NCI-H1436 (cell line): Measurements from ENCODE around the gene PLCL2.
"Not testable (repeated sequence)": the region's sequence is repeated elsewhere in the genome, so short reads cannot be mapped to it uniquely, and the experiment has no call there.

Source experiments
- DNase-seq: peaks from one replicate; lab custom pipeline; 2025; lab: John Stamatoyannopoulos, UW

PLCL2 gene

DNA sequence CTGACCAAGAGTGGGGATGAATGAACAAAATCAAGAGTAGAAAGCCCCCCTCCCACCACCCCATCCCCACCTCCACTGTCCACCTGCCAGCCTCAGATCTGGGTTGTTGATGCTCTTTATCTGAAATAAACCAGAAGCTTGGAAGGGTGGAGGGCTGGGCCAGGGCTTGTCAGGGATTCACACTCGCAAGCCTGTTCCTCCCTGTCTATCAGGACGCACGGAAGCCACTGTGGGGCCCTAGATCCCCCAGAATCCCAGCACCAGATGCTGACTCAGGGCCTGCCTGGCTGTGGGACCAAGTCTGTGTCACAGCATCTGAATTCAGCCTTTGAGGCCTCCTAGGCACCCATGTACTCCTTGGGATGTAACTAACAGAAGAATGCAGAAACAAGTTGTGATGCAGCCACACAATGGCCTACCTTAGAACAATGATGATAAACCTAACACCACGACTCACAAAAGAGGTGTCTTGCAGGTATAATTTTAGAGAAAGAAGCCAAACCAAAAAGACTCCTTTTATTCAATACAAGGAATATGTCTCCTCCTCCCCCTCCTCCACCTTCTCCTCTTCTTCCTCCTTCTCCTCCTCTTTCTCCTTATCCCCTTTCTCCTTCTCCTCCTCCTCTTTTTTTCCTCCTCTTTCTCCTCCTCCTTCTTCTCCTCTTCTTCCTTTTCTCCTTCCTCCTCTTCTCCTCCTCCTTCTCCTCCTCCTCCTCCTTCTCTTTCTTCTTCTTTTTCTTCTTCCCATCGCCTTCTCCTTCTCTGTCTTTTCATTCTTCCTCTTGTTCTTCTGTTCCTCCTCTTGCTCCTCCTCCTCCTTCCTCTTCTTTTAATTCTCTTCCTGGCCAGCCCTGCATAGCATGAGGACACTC, 234.7 kb downstream of the PLCL2 start:
- no peak for DNase-seq

DNA sequence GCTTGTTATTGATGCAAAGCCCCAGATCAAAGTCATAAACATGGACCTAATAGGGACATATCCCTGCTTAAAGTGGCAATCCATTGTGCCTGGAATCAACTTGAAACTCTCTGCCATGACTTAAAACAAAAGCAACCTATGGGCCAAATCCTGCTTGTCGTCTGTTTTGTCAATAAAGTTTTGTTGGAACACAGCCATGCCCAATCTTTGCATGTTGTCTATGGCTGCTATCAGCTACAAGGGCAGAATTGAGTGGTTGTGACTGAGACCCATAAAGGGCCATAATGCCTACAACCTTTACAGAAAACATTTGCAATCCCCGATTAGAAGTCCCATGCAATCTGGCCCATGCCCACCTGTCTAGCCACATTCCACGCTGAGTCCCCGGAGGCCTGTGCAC, 235.4 kb downstream of the PLCL2 start:
- DNase-seq: no peak

DNA sequence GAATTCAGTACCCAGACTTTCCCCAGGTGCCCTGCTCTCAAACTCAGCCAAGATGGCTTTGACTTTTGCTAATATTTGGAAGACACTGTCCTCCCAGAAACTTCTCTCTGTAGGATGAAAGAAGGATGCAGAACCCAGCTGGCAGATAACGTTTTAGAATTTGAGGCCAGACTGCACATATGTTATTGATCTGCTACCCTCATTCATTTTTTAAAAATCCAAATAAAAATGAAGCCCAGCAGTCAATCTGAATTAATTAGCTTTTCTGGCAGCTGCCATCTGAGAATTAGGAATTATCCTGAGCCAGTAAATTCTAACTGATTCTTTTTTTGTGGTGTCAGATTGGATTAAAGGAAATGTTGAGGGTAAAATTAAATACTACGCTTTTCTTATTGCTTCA, 236.6 kb downstream of the PLCL2 start:
- no peak for DNase-seq

DNA sequence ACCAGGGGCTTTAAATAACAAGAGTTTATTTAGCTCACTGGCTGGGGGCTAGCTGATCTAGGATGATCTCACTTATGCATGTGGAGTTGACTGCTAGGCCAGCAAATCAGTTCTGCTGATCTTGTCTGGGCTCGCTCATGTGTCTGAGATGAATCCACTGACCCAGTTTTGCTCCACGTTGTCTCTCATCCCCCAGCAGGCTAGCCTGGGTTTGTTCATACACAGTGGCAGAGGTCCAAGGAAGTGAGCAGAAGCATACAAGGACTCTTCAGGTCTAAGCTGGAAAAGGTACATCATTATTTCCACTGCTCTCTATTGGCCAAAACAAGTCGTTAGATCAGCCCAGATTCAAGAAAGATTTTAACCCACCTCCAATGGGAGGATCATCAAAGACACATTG, 238.0 kb downstream of the PLCL2 start:
- DNase-seq: no peak

DNA sequence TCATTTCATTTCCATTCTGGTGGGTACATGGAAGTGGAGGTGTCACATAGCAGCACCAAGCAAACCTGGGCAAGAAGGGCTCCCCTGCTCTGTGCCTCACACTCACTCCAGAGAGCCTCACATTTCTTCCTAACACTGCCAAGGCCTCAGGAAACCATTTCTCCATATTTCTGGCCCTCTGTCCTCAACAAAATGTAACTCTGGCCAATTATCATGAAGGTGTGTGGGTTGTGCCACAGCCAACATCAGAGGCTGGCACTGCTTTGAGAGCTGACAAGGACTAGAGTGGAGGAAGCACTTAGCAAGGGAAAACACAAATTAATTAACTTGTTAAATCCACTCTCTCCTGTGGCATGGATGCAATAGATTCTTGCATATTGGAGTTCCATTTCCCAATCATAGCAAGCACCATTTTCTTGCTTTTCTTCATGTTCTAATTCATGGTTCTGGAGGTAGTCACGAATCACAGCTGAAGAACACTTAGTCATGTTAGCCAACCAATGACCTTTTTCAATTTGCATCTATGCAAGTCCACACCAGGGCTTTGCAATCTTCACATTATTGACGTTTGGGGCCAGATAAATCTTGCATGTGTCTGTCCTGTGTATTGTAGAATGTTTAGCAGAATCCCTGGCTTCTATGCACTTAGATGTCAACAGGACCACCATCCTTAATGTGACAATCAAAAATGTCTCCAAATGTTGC, 241.1 kb downstream of the PLCL2 start:
- DNase-seq: no peak

DNA sequence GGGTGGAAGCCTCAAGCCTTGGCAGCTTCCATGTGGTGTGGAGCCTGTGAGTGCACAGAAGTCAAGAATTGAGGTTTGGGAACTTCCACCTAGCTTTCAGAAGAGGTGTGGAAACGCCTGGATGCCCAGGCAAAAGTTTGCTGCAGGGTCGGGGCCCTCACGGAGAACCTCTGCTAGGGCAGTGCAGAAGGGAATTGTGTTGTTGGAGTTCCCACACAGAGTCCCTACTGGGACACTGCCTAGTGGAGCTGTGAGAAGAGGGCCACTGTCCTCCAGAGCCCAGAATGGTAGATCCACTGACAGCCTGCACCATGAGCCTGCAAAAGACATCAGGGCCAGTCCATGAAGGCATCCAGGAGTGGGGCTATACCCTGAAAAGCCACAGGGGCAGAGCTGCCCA, 243.9 kb downstream of the PLCL2 start:
- not testable (repeated sequence) for DNase-seq

DNA sequence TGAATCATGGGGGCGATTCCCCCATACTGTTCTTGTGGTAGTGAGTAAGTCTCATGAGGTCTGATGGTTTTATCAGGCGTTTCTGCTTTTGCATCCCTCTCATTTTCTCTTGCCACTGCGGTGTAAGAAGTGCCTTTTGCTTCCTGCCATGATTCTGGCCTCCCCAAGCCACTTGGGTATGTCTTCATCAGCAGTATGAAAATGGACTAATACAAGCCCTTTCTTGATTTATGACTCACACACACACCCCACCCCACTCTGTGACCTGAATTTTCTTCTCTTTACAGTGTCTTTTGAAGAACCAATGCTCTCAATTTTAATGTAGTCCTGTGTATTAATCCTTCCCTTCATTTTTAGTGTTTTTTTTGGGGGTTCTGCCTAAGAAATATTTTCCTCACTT, 244.8 kb downstream of the PLCL2 start:
- no peak for DNase-seq

DNA sequence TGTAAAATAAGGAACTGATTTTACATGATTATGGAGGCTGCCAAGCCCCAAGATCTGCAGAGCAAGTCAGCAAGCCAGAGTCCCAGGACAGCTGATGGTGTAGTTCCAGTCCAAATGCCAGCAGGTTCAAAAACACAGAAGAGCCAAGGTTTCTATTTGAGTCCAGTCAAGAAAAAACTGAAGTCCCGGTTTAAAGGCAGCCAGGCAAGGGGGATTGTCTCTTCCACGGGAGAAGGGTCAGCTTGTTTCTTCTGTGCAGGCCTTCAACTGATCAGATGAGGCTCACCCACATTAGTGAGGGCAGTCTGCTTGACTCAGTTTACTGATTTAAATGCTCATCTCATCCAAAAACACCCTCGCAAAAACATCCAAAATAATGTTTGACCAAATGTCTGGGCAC, 246.2 kb downstream of the PLCL2 start:
- DNase-seq: no peak

DNA sequence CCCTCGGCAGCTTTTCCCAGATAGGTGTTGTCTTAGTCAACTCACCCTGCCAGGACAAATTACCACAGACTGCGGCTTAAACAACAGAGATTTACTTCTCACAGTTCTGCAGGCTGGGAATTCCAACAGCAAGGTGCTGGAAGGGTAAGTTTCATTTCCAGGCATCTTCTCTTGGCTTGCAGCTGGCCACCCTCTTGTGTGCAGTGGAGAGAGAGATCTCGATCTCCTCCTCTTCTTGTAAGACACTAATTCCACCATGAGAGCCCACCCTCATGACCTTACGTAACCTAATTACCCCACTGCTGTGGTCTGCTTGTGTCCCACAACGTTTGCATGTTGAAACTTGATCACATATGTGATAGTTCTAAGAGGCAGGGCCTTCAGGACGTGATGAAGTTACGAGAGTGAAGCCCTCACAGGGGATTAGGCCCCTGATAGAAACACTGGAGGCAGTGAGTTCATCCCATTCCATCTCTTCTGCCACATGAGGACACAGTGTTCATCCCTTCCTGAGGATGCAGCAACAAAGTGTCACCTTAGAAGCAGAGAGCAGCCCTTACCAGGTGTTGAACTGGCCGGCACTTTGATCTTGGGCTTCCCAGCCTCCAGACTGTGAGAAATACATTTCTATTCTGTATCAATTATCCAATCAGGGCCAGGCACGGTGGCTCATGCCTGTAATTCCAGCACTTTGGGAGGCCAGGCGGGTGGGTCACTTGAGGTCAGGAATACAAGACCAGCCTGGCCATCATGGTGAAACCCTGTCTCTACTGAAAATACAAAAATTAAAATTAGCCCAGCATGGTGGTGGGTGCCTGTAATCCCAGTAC, 247.7 kb downstream of the PLCL2 start:
- no peak for DNase-seq

DNA sequence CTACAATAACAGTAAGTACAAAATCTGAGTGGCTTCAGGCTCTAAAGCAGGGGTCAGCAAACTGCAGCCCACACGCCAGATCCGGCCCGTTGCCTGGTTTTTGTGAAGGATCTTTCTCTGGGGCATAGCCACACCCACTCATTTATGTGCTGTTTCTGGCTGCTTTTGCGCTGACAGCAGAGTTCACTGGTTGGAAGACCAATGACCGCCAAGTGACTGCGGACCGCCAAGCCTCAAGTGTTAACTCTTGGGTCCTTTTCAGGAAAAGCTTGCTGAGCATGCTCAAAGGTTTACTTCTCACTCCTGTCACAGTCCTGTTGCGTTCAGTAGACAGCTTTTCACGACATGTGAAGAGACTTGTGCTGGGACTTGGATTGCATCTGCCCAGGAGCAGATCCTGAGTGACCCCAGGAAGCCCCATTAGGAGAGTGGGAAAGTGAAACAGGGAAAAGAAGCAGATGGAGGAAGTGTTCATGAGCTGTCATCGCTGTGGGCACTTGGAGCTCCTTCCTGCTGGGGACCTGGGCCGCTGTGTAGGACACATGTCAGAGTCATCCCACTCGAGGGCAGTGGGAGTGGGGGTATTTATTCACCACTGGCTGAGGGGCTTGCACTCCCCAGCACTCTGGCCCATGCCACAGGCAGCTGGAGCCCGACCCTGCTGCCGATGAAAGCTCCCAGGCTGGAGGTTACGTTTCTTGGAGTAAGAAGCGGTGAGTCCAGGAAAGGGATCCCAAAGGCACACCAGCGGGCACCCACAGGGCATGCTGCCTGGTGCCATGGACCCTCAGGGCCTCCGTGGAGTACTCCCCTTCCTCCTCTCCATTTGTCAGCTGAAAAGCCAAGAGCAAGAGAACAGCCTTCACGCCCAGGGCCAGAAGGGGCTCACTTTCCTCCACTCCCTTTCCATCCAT, 249.1 kb downstream of the PLCL2 start:
- no peak for DNase-seq

DNA sequence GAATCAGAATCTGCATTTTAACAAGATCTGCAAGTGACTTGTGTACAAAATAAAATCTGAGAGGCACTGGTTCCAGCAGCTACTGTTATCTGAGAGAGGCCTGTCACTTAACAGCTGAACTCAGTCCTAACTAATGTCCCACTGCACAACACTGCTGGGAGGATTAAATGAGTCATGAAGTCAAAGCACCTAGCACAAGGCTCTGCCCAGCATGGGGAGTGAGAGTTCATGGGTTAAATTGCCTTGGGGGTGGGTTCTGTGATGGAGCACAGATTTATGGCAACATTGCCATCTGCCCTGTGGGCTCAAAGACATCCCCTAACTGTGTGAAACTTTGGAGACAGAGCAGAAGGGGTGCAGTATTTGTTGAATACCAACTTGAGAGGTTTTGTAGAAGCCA, 250.9 kb downstream of the PLCL2 start:
- DNase-seq: no peak

DNA sequence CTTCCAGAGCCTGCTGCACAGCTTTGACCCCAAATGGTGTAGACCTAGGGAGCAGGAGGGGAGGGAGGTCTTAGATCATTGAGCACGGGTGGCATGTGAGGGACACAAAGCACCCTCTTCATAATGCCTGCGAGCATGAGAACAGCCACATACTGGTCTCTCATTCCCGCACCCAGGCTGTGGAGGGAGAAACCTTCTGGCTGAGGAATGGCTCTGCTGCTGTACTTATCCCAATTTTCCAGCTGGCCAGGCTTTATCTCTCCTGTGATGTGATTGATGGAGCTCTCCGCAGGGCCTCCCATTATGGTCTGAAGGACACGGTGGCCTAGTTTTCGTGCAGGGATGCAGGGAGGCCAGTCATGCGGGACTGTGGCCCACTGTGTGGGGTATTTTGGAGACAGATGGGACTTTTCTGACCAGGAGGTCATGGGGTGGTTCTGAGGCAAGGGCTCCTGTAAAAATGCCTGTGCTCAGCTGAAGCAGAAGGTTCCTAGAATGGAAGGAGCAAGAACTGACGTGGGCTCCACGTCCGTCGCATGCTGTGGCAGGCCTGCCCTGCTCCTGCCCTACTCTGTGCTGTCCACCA, 251.5 kb downstream of the PLCL2 start:
- DNase-seq: no peak

DNA sequence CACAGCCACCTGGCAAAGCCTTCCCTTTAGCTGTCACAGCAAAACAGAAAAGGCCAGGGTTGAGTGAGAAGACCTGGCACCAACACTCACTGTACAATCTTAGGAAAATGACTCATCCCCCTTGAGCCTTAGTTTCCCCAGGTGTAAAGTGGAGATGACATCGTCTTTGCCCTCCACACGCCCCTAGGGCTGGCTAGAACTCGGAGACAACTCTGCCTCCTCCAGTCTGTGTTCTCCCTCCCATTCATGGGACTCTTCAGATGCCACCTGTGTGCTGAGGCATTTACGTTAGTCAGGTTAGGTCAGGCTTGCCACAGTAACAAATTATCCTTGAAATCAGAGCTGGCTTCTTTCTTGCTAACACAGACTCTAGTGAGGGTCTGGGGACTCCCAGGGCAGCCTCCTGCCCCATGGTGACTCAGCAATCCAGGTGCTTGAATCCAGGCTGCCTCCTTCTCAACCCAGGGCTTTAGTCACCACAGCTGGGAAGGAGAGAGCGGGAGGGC, 252.6 kb downstream of the PLCL2 start:
- DNase-seq: no peak

DNA sequence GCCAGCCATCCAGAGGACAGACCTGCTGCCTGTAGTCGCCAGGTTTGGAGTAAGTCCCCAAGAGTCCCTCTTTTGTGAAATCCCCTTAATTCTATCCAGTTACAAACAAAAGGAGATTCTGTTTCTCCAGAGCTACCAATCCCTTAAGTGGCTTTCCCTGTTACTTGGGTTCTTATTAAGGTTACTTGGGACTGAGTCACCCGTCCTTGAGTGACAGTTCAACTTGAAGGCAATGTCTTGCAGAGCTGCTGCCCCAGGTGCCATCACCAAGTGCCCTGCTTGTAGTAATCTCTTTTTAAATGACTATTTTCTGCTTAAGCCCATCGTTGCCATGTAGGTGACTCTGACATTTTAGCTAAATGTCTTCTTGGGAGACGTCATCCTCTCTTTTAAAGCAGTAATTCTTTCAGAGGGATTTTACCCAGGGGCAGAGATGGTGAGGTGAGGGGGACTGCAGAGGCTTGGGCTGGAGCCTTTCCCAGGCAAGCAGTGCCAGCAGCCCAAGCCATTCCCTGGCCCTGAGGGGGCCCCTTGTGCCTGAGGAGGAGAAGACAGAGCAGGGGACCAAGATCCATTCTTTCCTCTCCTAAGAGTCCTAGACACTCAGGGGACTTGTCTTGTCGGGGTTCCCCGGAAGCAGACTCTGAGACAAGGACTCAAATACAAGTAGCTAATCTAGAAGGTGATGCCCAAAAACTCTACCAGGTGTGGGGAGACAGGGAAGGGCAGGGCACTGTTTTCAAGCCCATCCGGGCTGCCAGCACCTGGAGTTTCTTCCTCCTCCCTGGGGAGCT, 253.7 kb downstream of the PLCL2 start:
- DNase-seq: no peak
